CD4-positive, alpha-beta T cell treated with Interleukin-1 beta for 1 hour (primary cell): ENCODE measurements around the gene CNIH1.
"Not testable (repeated sequence)": the region's sequence is repeated elsewhere in the genome, so short reads cannot be mapped to it uniquely, and the experiment has no call there.

Experiments
- DNase-seq, 2 donors: peaks; one replicate each; pipeline ENCODE4 v3.0.0-alpha.2; 2020 to 2022

The CNIH1 gene

GRCh38 chr14:54465654-54466053 lies 24.5 kb upstream of the CNIH1 start:
- DNase-seq, result no peak

GRCh38 chr14:54462048-54462447 lies 20.9 kb upstream of the CNIH1 start:
- no peak for DNase-seq

DNA sequence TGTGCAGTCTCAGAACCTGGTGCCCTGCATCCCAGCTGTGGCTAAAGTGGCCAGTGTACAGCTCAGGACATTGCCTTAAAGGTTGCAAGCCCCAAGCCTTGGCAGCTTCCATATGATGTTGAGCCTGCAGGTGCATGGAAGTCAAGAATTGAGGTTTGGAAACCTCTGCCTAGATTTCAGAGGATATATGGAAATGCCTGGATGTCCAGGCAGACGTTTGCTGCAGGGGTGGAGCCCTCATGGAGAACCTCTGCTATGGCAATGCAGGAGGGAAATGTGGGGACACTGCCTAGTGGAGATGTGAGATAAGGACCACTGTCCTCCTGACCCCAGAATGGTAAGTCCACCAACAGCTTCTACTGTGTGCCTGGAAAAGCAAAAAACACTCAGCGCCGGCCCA lies 17.9 kb upstream of the CNIH1 start:
- DNase-seq, result no peak

- not testable (repeated sequence) for DNase-seq
These were observed 17.4 kb upstream of the CNIH1 start for GRCh38 chr14:54458536-54458935.

DNA sequence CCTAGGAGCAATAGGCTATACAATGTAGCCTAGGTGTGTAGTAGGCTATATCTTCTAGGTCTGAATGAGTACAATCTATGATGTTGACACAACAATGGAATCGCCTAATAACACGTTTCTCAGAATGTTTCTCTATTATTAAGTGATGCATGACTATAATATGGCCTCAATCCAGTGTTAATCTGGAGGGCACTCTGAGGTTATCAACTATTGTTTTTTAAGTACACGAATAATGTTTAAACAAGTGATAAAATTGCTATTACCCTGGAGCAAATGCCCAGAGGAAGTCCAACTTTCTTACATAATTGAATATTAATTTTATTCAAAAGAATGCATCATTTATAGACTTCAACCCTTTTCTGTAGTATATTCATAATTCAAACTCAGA lies 16.4 kb upstream of the CNIH1 start:
- DNase-seq, result no peak

GRCh38 chr14:54456820-54457608 lies 15.8 kb upstream of the CNIH1 start:
- not testable (repeated sequence) for DNase-seq

DNA sequence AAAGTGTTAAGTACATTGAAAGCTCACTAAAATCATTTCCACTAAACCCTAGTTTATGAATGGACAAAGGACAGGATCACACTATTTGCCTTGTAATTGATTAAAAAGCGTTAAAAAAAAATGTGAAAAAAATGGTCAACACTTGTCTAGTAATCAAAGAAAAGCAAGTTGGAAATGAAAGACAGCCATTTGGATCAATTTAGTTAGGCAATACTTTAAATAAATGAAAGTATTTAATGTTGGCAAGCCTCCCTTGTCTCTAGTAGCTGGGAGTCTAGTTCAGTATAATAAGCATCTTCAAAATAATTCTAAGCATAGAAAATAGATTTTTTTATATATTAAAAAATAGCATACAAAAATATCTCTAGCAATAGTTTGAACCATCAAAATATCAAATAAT lies 14.2 kb upstream of the CNIH1 start:
- DNase-seq, result no peak

- not testable (repeated sequence) for DNase-seq
These were observed 12.8 kb upstream of the CNIH1 start for GRCh38 chr14:54453990-54454389.

- DNase-seq, result no peak
These were observed 12.1 kb upstream of the CNIH1 start for GRCh38 chr14:54453252-54453651.

GRCh38 chr14:54451961-54452360 lies 10.8 kb upstream of the CNIH1 start:
- no peak for DNase-seq

- no peak for DNase-seq
These were observed 10.0 kb upstream of the CNIH1 start for GRCh38 chr14:54451121-54451601.

DNA sequence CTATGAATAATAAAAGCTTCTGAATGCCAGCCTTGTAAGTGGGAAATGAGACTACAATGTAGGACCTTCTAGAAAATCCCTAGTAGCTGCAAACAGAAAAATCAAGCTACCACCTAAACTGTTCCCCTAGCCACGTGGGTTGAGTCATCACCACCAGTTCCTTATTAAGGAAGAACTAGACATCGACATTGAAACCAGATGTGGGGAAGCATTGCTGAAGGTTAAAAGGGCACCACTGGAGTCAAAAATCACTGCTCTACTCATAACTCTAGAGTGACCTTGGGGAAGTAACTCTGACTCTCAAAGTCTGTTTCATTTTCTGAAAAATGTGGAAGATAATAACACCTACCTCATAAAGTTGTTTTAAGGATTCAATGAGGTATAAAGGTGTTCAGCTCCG lies 9.4 kb upstream of the CNIH1 start:
- peak in 1 of 2 donors; percentile 54 for DNase-seq

GRCh38 chr14:54447231-54447692 lies 6.1 kb upstream of the CNIH1 start:
- peak in 1 of 2 donors; percentile 61 for DNase-seq

- no peak for DNase-seq
These were observed 5.1 kb upstream of the CNIH1 start for GRCh38 chr14:54446161-54446693.

DNA sequence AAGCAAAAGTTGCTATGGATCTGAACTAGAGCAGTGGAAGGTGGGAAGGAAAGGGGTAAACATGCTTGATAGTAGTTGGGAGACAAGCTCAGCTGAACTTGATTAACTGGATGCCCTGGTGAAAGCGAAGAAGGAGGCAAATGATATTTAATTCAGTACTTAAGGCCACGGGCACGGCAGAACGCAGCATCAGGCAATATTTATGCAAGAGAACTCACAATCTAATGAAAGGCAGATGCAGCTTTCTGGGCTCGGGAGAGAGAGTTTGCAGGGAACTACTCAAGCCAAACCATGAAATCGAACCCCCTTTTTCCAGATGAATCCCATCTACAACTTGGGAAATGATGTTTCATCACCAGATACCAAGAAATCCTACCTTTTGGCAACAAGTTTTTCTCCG lies 3.5 kb upstream of the CNIH1 start:
- DNase-seq, result no peak

- DNase-seq, result no peak
These were observed 2.8 kb upstream of the CNIH1 start for GRCh38 chr14:54443981-54444380.

- DNase-seq, result not testable (repeated sequence)
These were observed 1.8 kb upstream of the CNIH1 start for GRCh38 chr14:54442961-54443360.

- DNase-seq, result no peak
These were observed 700 bp downstream of the CNIH1 start for GRCh38 chr14:54440476-54440872.

- no peak for DNase-seq
These were observed 1.1 kb downstream of the CNIH1 start for GRCh38 chr14:54440037-54440436.

- no peak for DNase-seq
These were observed 2.5 kb downstream of the CNIH1 start for GRCh38 chr14:54438703-54439102.

DNA sequence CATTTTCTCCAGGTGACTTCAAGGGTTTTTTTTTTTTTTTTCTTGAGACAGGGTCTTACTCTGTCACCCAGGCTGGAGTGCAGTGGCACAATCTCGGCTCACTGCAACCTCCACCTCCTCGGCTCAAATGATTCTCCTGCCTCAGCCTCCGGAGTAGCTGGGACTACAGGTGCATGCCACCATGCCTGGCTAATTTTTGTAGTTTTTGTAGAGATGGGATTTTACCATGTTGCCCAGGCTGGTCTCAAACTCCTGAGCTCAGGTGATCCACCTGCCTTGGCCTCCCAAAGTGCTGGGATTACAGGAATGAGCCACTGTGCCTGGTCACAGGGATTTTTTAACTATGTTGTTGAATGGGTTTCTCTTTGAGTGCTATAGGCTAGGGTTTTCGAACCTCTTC lies 3.2 kb downstream of the CNIH1 start:
- DNase-seq, result not testable (repeated sequence)

DNA sequence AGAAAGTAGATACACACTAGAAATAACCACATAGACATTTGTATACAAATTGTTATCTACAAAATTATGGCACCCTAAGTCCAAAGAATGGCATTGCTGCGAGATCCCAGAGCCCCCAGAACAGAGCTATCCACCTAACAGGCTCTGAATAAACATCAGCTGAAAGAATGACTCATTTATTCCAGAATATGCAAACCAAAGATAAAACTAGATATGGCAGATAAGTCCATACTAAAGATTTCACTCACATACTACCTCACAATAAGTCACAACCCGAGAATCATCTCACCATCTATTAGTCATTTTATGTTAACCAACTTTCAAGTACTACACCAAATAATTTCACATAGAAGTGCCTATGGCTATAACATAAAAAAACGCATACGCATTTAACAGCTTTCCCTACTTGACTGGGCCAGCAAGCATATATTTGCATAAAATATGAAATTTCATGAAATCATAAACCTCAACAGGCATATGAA lies 5.6 kb downstream of the CNIH1 start:
- DNase-seq, result peak in 1 of 2 donors; percentile 17

GRCh38 chr14:54428527-54428926 lies 12.6 kb downstream of the CNIH1 start:
- DNase-seq, result no peak

GRCh38 chr14:54427871-54428270 lies 13.3 kb downstream of the CNIH1 start:
- no peak for DNase-seq
